ENCODE results near the gene ABCC11. TPM values are rescaled to one million over a fixed set of nuclear protein-coding genes. Genes with fewer than 3 reads are reported as not detected.

The ABCC11 gene
- total RNA-seq, 6 experiments from 2014 or later, result 2.1 to 7.6 (median 3.3) TPM

DNA sequence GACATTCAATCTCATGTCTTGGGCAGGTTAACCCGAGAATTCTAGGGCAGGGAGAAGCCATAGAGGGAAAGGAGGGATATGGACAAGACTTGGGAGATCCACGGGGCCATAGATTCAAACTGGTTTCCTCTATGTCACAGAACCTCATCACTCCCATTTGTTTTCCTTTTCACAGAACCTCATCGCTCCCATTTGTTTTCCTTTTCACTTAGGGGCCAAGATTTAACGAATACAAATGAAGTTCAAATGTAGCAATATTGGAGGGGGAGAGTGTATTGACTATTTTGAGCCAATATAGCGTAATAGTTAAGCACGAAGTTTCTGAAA is 42.6 kb downstream of the ABCC11 start:
- H3K9me3 ChIP-seq, result no peaks in the 10 kb centered on the region
- ATAC-seq (peak; percentile 17 to 55 (median 34)), DNase-seq (no peak)
- intact Hi-C loops (cut with DNase I), result no loop called here
- 25% methylated on average over 6 of the region's 6 CpGs for WGBS (ENCODE audit: insufficient coverage, low coverage, low lambda C conversion rate, missing lambda C conversion rate)
- TF ChIP-seq, protein P1, sequence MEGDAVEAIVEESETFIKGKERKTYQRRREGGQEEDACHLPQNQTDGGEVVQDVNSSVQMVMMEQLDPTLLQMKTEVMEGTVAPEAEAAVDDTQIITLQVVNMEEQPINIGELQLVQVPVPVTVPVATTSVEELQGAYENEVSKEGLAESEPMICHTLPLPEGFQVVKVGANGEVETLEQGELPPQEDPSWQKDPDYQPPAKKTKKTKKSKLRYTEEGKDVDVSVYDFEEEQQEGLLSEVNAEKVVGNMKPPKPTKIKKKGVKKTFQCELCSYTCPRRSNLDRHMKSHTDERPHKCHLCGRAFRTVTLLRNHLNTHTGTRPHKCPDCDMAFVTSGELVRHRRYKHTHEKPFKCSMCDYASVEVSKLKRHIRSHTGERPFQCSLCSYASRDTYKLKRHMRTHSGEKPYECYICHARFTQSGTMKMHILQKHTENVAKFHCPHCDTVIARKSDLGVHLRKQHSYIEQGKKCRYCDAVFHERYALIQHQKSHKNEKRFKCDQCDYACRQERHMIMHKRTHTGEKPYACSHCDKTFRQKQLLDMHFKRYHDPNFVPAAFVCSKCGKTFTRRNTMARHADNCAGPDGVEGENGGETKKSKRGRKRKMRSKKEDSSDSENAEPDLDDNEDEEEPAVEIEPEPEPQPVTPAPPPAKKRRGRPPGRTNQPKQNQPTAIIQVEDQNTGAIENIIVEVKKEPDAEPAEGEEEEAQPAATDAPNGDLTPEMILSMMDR (IDR thresholded peaks at IDR 0.05), result no peak
- no peak for TF ChIP-seq POLR2A (IDR thresholded peaks at IDR 0.05)
- H3K36me3 ChIP-seq, result no peaks in the 10 kb centered on the region
- H3K4me3 ChIP-seq, result peak overlapping the region in 1 of 3 donors; percentile 15
- H3K27ac ChIP-seq, result peak overlapping the region; percentile 83 to 93 (median 88)
- H3K27me3 ChIP-seq, result no peaks in the 10 kb centered on the region
- peaks cover 0 to 54% (median 22%) of the 10 kb centered on the region in 4 donors for H3K4me1 ChIP-seq

- intact Hi-C loops (cut with DNase I), result no loop called here
- no peaks in the 10 kb centered on the region for H3K36me3 ChIP-seq
These were observed 43.1 kb downstream of the ABCC11 start for GRCh38 chr16:48203974-48204824.

DNA sequence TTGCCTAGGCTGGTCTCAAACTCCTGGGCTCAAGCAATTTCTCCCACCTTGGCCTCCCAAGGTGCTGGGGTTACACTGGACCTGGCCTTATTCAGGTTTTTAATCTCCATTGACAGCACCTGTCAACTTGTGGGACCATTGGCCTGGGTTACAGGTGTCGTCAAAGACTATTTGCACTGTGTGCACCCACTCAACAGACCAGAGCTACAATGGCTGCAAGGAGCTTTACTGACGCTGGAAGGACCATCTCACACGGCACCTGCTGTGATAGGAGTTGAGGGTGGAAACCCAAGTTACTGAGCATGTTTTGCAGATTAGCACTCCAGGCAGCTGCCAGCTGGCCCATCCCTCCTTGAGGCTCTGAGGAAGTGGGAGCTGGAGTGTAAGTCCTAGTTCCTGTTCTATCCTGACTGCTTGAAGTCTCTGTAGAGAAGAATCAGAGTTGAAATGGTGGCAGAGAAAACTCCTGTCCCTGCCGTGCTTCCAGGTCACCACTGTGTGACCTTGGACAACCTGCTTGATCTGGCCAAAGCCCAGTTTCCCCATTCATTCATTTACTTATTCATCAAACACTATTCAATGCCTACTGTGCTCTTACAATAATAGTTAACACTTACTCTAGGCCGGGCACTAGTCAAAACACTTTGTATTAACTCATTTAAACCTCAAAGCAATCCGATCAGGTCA is 45.7 kb downstream of the ABCC11 start:
- DNase-seq, result no peak
- WGBS (ENCODE audit: insufficient coverage, low coverage, low lambda C conversion rate, missing lambda C conversion rate), result 53% methylated on average over 3 of the region's 6 CpGs

More at GRCh38 chr16:48203974-48204824, 43.1 kb downstream of the ABCC11 start:
- 19% methylated on average over 6 of the region's 8 CpGs for WGBS (ENCODE audit: insufficient coverage, low coverage, low lambda C conversion rate, missing lambda C conversion rate)
- peak overlapping the region in 2 of 3 donors; percentile 7 to 20 for H3K4me3 ChIP-seq
- TF ChIP-seq, protein P1 (IDR thresholded peaks at IDR 0.05), result no peak
- peak; percentile 60 for TF ChIP-seq POLR2A (IDR thresholded peaks at IDR 0.05)
- peak; percentile 82 to 90 (median 86) for ATAC-seq
- peaks cover 0 to 54% (median 22%) of the 10 kb centered on the region in 4 donors for H3K4me1 ChIP-seq
- H3K9me3 ChIP-seq, result no peaks in the 10 kb centered on the region
- no peaks in the 10 kb centered on the region for H3K27me3 ChIP-seq
- peak; percentile 58 to 92 (median 76) for DNase-seq
- H3K27ac ChIP-seq, result peak overlapping the region; percentile 83 to 93 (median 88)

DNA sequence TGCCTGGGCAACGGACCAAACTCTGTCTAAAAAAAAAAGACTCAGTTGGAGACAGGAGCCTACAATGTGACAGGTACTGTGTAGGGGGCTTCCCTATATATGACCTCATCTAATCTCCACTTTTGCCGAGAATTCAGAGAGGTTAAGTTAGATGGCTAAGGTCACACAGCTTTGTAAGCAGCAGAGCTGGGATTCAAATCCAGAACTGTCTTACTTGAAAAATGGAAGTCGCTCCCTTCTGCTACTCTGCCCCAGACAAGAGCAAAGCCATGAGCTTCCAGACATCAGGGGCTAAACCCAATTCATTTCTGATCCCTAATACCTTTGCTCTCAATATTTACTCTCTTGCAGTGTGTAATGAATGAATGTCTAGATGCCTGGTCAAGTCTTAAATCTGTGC is 50.0 kb downstream of the ABCC11 start:
- DNase-seq (no peak), ATAC-seq (no peak)
- H3K36me3 ChIP-seq, result no peaks in the 10 kb centered on the region
- no peaks in the 10 kb centered on the region for H3K9me3 ChIP-seq
- 96% methylated on average over 3 of the region's 3 CpGs for WGBS (ENCODE audit: insufficient coverage, low coverage, low lambda C conversion rate, missing lambda C conversion rate)
- peaks cover 0 to 15% (median 4%) of the 10 kb centered on the region in 4 donors for H3K4me1 ChIP-seq
- H3K4me3 ChIP-seq, result no peak overlapping the region
- no peak overlapping the region for H3K27ac ChIP-seq
- intact Hi-C loops (cut with DNase I), result no loop called here
- TF ChIP-seq POLR2A (IDR thresholded peaks at IDR 0.05), result no peak
- TF ChIP-seq, protein P1 (IDR thresholded peaks at IDR 0.05), result no peak
- H3K27me3 ChIP-seq, result no peaks in the 10 kb centered on the region

More for the DNA sequence above, 45.7 kb downstream of the ABCC11 start:
- no peaks in the 10 kb centered on the region for H3K27me3 ChIP-seq
- H3K4me1 ChIP-seq, result peaks cover 0 to 50% (median 22%) of the 10 kb centered on the region in 4 donors
- H3K4me3 ChIP-seq, result no peak overlapping the region
- no peaks in the 10 kb centered on the region for H3K9me3 ChIP-seq
- TF ChIP-seq, protein P1 (IDR thresholded peaks at IDR 0.05), result no peak
- no peak for TF ChIP-seq POLR2A (IDR thresholded peaks at IDR 0.05)
- peak overlapping the region in 1 of 3 donors; percentile 19 for H3K27ac ChIP-seq
- intact Hi-C loops (cut with DNase I), result no loop called here
- ATAC-seq, result peak; percentile 1 to 11 (median 6)
- no peaks in the 10 kb centered on the region for H3K36me3 ChIP-seq

Data from right lobe of liver (tissue), 6 donors.